ENCODE data around the gene PPM1H.

- TF ChIP-seq CTCF (IDR thresholded peaks at IDR 0.05): no peak
- TF ChIP-seq POLR2A (IDR thresholded peaks at IDR 0.05): no peak
These were observed 12.4 kb downstream of the PPM1H start for GRCh38 chr12:62922539-62922938.
